ACC112 (cell line): ENCODE data around the gene DMAC2L.
"Not testable (repeated sequence)": the region's sequence is repeated elsewhere in the genome, so short reads cannot be mapped to it uniquely, and the experiment has no call there.

Experiments used
- H2AFZ ChIP-seq: fragments of 200-600 bp; sonication (generic); one replicate; pipeline ENCODE4 v1.6.0; 2017; ENCODE audit warnings: antibody characterized with exemption, low read length; ENCODE audit not compliant: unreplicated experiment
- H3K27ac ChIP-seq: fragments of 200-600 bp; sonication (generic); 2 replicates; pipeline ENCODE4 v1.5.1; 2014; ENCODE audit warnings: low read depth, mild to moderate bottlenecking, antibody characterized with exemption, low read length, moderate library complexity
- H3K27me3 ChIP-seq: fragments of 200-600 bp; sonication (generic); 2 replicates; pipeline ENCODE4 v1.6.1; 2014; ENCODE audit warnings: mild to moderate bottlenecking, antibody characterized with exemption, low read length, moderate library complexity, mixed read lengths; ENCODE audit not compliant: insufficient read depth
- H3K36me3 ChIP-seq: fragments of 200-600 bp; sonication (generic); 2 replicates; pipeline ENCODE4 v1.6.1; 2016; ENCODE audit warnings: mild to moderate bottlenecking, antibody characterized with exemption, low read length, moderate library complexity, mixed read lengths; ENCODE audit not compliant: insufficient read depth
- H3K4me1 ChIP-seq: fragments of 200-600 bp; sonication (generic); one replicate; pipeline ENCODE4 v1.6.1; 2016; ENCODE audit warnings: low read length, mixed read lengths; ENCODE audit not compliant: insufficient read depth, unreplicated experiment, control insufficient read depth
- H3K4me3 ChIP-seq: fragments of 200-600 bp; sonication (generic); 2 replicates; pipeline ENCODE4 v1.5.1; 2014; ENCODE audit warnings: mild to moderate bottlenecking, low read depth, low read length
- H3K79me2 ChIP-seq: fragments of 200-600 bp; sonication (generic); one replicate; pipeline ENCODE4 v1.6.0; 2016; ENCODE audit warnings: low read length; ENCODE audit not compliant: control insufficient read depth, unreplicated experiment, insufficient read depth

The DMAC2L gene

GRCh38 chr14:50363714-50364111 is 51.6 kb downstream of the DMAC2L start:
- Histone ChIP-seq H2AFZ (peak overlapping the region; percentile 88), H3K36me3 (no peaks in the 10 kb centered on the region), H3K4me3 (peak overlapping the region; percentile 71), H3K79me2 (no peaks in the 10 kb centered on the region), H3K27me3 (no peaks in the 10 kb centered on the region), H3K27ac (peak overlapping the region; percentile 60), H3K4me1 (peaks cover 20% of the 10 kb centered on the region)

GRCh38 chr14:50364792-50365191 is 52.7 kb downstream of the DMAC2L start:
- no peaks in the 10 kb centered on the region for H3K79me2 ChIP-seq
- no peaks in the 10 kb centered on the region for H3K36me3 ChIP-seq
- H3K4me3 ChIP-seq, result no peak overlapping the region
- peaks cover 20% of the 10 kb centered on the region for H3K4me1 ChIP-seq
- H3K27ac ChIP-seq, result no peak overlapping the region
- H2AFZ ChIP-seq, result no peak overlapping the region
- no peaks in the 10 kb centered on the region for H3K27me3 ChIP-seq

GRCh38 chr14:50365572-50365971 is 53.4 kb downstream of the DMAC2L start:
- H3K36me3 ChIP-seq, H3K27ac ChIP-seq, H3K27me3 ChIP-seq, H3K4me3 ChIP-seq, H2AFZ ChIP-seq, H3K79me2 ChIP-seq: not testable (repeated sequence)
- H3K4me1 ChIP-seq, result peaks cover 20% of the 10 kb centered on the region

- Histone ChIP-seq H2AFZ (no peak overlapping the region), H3K79me2 (no peaks in the 10 kb centered on the region), H3K27ac (no peak overlapping the region), H3K27me3 (no peaks in the 10 kb centered on the region), H3K4me1 (peaks cover 20% of the 10 kb centered on the region), H3K4me3 (no peak overlapping the region), H3K36me3 (no peaks in the 10 kb centered on the region)
These were observed 54.0 kb downstream of the DMAC2L start for GRCh38 chr14:50366115-50366514.

GRCh38 chr14:50366589-50366988 is 54.5 kb downstream of the DMAC2L start:
- Histone ChIP-seq H2AFZ (no peak overlapping the region), H3K27ac (no peak overlapping the region), H3K4me3 (no peak overlapping the region), H3K36me3 (no peaks in the 10 kb centered on the region), H3K27me3 (no peaks in the 10 kb centered on the region), H3K79me2 (no peaks in the 10 kb centered on the region), H3K4me1 (peaks cover 20% of the 10 kb centered on the region)

GRCh38 chr14:50371546-50371945 is 59.4 kb downstream of the DMAC2L start:
- Histone ChIP-seq H3K27me3 (no peaks in the 10 kb centered on the region), H3K79me2 (no peaks in the 10 kb centered on the region), H3K4me3 (no peak overlapping the region), H2AFZ (no peak overlapping the region), H3K27ac (no peak overlapping the region), H3K4me1 (peaks cover under 1% of the 10 kb centered on the region), H3K36me3 (no peaks in the 10 kb centered on the region)

- Histone ChIP-seq H3K4me3 (no peak overlapping the region), H3K27ac (no peak overlapping the region), H3K4me1 (no peaks in the 10 kb centered on the region), H3K79me2 (no peaks in the 10 kb centered on the region), H3K36me3 (no peaks in the 10 kb centered on the region), H3K27me3 (no peaks in the 10 kb centered on the region), H2AFZ (no peak overlapping the region)
These were observed 61.8 kb downstream of the DMAC2L start for GRCh38 chr14:50373959-50374358.

GRCh38 chr14:50375760-50376159 is 63.6 kb downstream of the DMAC2L start:
- H3K36me3 ChIP-seq, result no peaks in the 10 kb centered on the region
- no peaks in the 10 kb centered on the region for H3K27me3 ChIP-seq
- H3K4me1 ChIP-seq, result no peaks in the 10 kb centered on the region
- H3K79me2 ChIP-seq, result no peaks in the 10 kb centered on the region
- H3K27ac ChIP-seq, result no peak overlapping the region
- no peak overlapping the region for H3K4me3 ChIP-seq
- H2AFZ ChIP-seq, result no peak overlapping the region
